Stimulated activated CD8-positive, alpha-beta memory T cell treated with anti-CD3 and anti-CD28 coated beads, Interleukin-4, amount 100 ng/mL, for 48 hours (primary cell): ENCODE results near the gene TRIM71.
"Not testable (repeated sequence)": the region's sequence is repeated elsewhere in the genome, so short reads cannot be mapped to it uniquely, and the experiment has no call there.

ENCODE experiments used
- DNase-seq: peaks from one replicate; pipeline ENCODE4 v3.0.0-alpha.2; 2020

The TRIM71 gene

DNA sequence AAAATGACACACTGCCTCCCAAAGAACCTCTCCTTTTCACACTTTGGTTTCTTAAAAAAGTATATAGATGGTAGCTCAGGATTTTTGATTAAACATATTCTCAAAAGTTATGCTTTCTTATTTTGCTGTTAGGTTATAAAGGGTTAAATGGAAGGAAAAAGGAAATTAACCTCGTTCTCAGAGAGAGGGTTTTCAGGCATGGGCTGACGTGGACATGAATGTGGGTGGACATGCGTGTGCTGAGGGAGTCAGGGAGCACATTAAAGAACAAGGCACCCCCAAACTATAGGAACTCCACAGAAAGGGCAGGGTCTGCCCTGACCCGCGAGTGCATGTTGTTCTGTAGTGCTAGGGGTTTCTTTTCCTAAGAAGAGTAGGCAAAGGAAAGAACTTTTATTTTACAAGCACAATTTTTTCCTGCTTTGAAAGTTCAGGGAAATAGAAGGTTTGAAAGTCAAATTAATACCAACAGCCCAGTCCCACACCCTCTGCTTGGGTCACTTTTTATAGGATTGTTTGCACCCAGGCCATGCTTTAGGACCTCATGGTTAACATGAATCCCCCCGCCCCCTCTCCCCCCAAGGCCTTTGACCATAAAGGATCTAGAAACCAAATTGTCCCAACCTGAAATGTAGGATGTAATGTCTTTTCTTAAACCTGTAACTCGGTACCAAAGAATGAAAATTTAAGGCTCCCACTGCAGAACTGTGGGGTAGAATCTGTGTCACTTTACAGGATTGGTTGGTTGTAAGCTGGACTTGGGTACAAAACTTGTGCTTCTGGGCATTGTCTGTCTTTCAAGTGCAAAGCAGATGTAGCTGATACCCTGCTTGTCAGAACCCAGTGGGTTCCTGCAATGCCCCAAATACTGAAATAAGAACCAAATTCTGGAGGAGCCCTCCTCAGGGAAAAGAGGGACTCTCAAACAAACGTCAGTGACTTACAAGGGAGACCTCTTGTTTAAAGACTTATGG, 75.1 kb downstream of the TRIM71 start:
- DNase-seq: no peak

GRCh38 chr3:32894977-32895376, 77.2 kb downstream of the TRIM71 start:
- DNase-seq: no peak

DNA sequence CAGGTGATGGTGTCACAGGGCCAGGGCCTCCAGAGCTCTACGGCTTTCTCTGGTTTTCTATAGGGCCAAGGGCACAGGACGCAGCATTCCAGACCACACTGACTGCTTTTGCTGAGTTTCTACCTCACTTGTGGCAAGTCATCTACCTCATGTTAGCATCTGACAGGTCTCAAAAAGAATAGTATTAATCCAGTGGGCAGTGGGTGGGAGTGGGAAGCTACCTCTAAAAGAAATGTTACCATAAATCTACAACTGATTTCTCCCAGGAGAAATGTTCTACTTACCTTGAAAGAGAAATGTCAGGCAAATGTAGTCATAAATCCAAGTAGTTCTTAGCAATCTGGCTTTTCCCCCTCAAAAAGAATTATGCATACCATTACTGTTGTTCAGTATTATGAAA, 77.9 kb downstream of the TRIM71 start:
- DNase-seq: no peak

DNA sequence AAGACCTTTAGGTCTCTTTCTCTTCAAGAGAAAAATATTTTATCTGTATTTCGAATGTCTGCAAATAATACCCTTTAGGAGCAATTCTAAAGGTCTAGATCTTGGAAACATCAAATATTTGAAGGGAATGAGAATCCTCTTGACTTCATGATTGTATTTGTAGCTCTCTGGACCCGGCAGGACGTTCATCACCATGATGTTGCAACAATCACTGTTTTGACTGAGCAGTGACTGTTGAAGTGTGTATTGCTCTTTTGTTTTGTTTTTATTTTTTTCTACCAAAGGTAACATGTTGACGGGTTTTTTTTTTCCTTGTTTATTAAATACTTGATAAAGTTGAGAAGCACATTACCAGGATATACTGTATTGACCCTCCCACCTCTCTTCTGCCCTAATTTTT, 78.3 kb downstream of the TRIM71 start:
- no peak for DNase-seq

GRCh38 chr3:32897001-32897601, 79.3 kb downstream of the TRIM71 start:
- DNase-seq: no peak

- no peak for DNase-seq
Observed at GRCh38 chr3:32897981-32898623, 80.3 kb downstream of the TRIM71 start.

DNA sequence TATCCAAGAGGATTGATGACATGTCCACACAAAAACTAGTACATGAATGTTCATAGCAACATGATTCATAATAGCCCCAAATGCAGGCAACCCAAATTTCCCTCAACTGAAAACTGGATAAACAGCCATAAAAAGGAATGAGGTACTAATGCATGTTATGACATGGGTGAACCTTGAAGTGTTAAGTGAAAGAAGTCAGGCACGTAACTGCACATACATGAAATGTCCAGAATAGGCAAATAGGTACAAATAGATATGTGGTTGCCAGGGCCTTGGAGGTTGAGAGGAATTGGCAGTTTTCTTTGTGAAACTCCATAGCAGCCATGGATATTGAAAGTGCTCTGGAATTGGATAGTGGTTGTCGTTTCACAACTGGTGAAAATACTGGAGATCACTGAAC, 81.5 kb downstream of the TRIM71 start:
- DNase-seq: no peak

DNA sequence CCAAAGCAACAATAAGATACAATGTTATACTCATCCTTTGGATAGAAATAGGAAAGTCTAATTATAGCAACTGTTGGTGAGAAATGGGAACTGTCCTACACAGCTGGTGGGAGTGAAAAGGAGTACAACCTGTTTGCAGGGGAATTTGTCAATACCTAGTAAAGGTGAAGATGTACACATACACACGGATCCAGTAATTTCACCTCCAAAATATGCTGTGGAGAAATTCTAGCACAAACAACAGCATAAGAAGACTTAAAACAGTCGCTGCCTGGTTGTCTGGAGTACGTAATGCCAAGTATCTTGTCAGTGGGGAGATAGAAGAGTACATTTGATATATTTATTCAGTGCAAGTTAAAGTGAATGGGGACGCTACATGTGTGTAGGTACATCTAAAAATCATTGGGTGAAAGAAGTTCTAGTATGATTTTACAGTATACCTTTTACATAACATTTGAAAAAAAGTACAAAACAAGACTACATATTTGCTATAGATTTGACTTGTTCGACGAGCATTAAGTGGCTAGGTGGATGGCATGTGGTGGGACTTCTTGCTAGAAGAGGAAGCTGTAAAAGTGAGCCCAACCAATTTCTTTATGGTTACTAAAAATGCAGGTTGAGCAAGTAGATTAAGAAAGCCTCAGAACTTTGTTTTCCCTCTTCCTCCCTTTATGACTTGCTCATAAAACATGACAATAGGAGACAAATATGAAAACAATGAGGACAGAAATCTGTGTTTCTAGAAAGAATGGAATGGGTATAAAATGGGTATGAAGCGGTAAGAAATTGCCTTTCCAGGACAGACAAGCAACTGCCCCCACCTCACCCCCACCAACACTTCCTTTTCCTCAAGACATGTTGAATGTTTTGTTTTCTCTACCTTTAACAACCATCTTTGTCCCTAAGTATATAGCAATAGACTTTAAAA, 83.5 kb downstream of the TRIM71 start:
- DNase-seq: no peak

DNA sequence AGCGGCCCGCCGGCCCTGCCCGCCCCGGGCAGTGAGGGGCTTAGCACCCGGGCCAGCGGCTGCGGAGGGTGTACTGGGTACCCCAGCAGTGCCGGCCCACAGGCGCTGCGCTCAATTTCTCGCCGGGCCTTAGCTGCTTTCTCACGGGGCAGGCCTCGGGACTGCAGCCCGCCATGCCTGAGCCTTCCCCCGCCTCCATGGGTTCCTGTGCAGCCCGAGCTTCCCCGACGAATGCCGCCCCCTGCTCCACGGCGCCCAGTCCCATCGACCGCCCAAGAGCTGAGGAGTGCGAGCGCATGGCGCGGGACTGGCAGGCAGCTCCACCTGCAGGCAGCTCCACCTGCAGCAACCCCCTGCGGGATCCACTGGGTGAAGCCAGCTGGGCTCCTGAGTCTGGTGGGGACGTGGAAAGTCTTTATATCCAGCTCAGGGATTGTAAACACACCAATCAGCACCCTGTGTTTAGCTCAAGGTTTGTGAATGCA, 85.1 kb downstream of the TRIM71 start:
- peak; percentile 58 for DNase-seq

DNA sequence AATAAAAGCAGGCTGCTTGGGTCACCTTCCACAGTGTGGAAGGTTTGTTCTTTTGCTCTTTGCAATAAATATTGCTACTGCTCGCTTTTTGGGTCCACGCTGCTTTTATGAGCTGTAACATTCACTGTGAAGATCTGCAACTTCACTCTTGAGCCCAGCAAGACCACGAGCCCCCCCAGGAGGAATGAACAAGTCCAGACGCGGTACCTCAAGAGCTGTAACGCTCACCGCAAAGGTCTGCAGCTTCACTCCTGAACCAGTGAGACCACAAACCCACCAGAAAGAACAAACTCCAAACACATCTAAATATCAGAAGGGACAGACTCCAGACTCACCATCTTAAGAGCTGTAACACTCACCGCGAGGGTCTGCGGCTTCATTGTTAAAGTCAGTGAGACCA, 86.2 kb downstream of the TRIM71 start:
- no peak for DNase-seq

GRCh38 chr3:32909999-32910398, 92.2 kb downstream of the TRIM71 start:
- no peak for DNase-seq

DNA sequence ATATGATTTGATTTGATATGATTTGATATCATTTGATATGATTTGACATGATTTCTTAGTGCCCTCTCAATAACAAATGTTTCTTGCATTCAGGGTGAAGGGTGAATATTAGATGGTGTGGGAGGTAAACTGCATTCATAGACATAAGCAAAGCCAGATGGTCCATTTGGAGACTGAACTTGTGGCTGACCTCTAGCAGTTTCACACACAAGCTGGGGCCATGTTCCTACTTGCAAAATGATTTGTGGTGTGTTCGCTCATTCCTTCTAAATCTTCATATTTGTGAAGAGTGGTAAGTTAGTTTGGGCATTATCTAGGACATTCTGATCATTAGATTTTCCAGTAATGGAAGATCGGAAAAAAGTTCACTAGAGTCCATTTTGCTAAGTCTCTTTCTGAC, 93.2 kb downstream of the TRIM71 start:
- no peak for DNase-seq

DNA sequence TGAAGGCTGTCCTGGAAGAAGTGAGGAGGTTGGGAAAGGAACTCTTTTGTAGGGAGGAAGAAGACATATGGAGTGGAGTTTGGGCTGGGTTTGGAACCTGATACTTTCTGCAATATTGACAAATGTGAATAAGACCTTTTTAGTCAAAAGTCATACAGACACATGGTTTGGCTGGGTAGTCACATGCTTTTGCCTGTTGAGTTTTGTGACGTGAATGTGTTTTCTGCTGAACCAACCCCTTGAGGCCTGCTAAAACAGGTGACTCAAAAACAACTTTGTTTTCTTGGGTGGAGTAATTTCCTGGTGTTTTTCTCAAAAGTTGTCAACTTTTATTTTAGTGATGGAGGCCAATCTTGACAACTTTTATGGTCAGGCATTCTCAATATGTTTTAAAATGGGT, 94.2 kb downstream of the TRIM71 start:
- DNase-seq: no peak

DNA sequence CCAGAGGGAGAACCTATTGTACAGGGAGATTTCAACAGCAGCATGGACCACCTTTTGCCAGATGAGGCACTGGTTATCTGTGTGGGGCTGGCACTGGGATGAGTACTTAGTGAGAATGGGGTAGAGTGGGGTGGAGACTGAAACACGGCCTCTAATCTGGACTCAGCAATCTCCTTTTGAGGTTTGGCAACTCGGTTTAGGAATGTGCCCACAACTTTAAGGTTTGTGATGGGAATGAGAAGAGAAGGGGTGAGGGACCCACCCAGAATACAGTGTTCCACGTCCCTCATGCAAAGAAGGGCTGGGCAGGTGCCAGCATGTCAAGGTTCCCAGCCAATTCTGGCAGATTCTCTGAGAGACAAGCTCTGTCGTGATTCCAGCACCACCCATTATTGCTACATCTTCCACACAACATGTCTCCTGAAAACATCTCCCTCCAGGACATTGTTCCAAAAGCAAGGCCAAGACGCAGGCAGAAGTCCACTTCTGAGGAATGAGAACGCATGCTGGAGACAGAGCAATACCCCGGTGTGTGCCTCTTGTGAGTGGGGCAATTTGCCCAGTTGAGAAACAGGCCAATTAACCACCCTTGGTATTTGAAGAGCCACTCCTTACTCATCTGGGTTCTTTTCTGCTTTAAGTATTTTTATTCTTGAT, 96.1 kb downstream of the TRIM71 start:
- no peak for DNase-seq

- no peak for DNase-seq
Observed at GRCh38 chr3:32919920-32920319, 102.1 kb downstream of the TRIM71 start.

- no peak for DNase-seq
Observed at GRCh38 chr3:32922078-32922477, 104.3 kb downstream of the TRIM71 start.

DNA sequence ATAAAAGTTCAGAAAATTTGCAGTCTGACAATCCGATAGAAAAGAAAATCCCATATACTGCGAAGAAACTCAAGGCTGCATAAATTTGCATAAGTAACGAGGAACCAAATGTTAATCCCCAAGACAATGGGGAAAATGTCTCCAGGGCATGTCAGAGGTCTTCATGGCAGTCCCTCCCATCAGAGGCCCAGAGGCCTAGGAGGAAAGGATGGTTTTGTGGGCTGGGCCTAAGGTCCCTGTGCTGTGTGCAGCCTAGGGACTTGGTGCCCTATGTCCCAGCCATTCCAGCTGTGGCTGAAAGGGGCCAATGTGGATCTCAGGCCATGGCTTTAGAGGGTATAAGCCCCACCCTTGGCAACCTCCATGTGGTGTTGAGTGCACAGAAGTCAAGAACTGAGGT, 112.4 kb downstream of the TRIM71 start:
- no peak for DNase-seq

DNA sequence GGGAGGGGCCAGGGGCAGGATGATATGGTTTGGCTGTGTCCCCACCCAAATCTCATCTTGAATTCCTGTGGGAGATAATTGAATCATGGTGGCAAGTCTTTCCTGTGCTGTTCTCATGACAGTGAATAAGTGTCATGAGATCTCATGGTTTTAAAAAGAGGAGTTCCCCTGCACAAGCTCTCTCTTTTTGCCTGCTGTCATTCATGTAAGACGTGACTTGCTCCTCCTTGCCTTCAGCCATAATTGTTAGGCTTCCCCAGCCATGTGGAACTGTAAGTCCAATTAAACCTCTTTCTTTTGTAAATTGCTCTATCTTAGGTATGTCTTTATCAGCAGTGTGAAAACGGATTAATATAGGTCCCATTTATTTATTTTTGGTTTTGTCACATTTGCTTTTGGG, 113.5 kb downstream of the TRIM71 start:
- DNase-seq: not testable (repeated sequence)

DNA sequence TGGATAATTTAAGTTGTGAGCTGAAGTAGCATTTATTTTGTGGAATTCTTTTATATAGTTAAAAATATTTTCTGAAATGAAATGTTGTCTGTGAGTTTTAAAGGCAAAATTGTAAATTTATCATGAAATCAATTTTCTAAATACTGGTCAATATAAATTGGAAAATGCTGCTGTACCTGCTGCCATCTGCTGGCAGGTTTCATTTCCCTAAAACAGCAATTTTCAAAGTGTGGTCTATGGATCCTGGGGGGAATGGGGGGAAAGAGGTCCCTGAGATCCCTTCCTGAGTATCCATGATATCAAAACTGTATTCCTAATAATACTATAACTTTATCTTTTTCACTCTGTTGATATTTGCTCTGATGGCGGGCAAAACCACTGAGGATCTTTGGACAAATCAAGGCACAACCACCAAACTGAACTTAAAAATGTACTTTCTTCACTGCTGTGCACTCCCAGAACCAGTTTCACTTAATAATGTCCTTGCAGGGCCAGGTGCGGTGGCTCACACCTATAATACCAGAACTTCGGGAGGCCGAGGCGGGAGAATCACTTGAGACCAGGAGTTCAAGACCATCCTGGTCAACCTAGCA, 116.4 kb downstream of the TRIM71 start:
- DNase-seq: no peak

- DNase-seq: no peak
Observed at GRCh38 chr3:32937331-32937730, 119.5 kb downstream of the TRIM71 start.

DNA sequence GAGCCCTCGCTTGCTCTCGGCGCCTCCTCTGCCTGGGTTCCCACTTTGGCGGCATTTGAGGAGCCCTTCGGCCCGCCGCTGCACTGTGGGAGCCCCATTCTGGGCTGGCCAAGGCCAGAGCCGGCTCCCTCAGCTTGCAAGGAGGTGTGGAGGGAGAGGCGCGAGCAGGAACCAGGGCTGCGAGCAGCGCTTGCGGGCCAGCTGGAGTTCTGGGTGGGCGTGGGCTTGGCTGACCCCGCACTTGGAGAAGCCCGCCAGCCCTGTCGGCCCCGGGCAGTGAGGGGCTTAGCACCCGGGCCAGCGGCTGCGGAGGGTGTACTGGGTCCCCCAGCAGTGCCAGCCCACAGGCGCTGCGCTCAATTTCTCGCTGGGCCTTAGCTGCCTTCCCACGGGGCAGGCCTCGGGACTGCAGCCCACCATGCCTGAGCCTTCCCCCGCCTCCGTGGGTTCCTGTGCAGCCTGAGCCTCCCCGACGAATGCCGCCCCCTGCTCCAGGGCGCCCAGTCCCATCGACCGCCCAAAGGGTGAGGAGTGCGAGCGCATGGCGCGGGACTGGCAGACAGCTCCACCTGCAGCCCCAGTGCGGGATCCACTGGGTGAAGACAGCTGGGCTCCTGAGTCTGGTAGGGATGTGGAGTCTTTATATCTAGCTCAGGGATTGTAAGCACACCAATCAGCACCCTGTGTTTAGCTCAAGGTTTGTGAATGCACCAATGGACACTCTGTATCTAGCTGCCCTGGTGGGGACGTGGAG, 121.9 kb downstream of the TRIM71 start:
- DNase-seq: not testable (repeated sequence)
